ENCODE data around the gene OVCA2.

Gene OVCA2

DNA sequence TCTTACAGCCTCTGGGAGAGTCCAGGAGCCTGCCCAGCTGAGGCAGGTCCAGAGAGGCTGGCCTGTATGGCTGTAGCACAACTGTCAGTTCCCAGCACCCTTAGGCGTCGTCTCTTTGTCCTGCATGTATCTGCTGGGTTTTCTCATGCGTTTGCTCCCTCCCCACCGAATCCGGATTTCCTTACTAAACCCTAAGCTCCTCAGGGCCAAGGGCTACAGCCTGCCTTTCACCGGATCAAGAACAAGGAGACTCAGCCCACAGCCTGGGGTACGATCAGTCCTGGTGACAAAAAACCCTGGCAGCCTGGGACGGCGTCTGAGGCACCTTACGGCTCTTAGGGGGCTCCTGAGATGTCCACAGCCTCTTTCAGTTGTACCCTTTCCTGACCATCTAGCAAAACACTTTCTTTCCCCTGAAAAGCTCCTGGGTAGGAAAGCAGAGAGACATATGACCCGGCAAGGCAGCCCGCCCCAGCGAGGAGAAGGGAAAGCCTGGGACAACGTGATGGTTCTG, 25.3 kb downstream of the OVCA2 start:
- DNase-seq = no peak

DNA sequence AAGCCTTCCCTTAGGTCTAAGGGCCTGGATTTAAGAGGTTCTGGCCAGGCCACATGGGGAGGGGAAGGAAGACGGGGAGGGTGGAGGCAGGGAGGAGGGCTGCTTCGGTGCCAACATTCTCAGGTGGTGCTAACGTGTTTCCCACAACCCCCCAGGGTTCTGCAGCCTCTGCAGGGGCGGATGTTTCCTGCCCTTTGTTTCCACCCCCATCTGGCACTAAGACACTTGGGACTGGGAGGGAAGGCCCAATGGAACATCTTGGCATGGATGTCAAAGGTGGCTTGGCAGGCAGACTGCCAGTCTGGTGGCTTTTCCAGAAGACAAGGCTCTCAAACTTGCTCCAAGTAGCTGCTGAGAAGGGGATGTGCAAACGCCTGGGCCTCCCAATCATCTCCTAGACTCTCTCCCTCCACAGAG, 25.8 kb downstream of the OVCA2 start:
- no peak for DNase-seq

DNA sequence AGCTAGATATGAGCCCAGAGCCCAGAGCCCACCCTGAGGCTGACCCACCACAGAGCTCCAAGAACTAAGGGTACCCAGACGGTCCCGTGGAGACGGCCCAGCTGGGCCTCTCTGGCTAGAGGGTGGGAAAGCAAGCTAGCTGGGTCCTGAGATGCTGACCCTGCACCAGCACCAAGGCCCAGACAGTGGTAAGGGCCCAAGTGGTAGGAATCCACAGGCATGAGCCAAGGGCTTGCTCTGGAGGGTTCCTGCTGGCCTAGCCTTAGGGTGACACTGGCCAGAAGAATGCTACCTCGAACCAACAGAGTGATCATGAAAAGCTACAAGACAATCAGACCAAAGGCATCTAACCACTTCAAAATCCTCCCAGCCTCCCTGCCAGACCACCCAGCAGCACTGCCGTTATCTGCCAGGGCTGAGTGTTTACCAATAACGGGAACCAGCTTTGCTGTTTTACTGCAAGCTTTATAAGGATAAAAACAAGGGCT, 26.3 kb downstream of the OVCA2 start:
- DNase-seq = no peak

DNA sequence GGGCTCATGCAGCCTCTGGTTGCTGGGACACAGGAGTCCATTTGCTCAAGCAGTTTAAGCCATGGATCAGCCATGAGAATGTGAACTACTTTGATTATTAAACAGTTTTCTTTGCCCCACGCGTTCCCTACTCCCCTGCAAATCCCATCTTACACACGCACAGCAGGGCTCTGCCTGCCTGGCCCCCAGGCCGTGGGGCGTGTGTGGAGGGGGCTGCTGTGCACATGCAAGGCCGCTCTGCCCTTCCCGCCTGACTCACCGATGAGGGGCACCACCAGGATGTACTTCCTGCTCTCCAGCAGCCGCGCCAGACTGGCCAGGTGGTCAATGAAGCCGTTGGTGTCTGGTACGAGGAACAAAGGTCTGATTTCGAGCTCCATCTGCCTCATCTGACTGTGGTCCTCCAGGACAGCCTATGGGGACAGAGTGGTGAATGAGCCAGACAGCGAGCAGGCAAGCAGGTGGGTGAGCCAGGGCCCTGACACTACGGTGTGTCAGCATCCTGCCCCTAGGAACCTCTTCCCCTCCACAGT, 26.8 kb downstream of the OVCA2 start:
- DNase-seq = no peak

DNA sequence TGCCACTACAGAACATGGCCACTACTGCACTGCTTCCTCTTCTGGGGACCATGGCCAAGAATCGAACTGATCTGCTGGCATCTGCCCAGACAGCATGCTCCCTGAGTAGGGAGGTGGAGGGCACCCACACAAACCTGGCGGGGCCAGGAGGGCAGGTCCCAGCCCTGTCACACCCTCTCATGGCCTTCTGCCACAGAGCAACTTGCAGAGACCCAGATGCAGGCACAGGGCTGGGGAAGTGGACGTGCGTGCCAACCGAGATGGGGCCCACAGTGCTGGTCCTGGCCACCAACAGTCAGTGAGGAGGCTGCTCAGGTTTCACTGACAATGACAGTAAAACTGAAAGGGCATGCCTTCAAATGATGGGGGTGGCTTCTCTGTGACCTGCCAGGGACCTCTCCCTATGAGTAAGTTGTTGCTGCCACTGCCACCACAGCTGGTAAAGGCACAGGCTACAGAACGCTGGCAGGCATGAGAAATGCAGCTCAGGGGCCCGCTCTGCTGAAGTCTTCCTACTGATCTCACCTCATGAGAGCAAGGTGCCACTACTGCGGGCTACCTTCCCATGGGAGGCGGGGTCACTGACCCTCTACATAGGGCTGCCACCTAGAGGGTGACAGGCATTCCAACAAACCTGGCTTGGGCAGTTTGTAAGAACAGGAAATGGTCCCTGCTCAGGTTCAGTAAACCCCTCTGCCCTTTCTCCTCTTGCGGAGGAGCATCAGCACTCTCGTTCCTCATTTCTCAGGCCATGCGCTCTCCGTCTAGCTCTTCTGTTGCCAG, 28.6 kb downstream of the OVCA2 start:
- no peak for DNase-seq

DNA sequence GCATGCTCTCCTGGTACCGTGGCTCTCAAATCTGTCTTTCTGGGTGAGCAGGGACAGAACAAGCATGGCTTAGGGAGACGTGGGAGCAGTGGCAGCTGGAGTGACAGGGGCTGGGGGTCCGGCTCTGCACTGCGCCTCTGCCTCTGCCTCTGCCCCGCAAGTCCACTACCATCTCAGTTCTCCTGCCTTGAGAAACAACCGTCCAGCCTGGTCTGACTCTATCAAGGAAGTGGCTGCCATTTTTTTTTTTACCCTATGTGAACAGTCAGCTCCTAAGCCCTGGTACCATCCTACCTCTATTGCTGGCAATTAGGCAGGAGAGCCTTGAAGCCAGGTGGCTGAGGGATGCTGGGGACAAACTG, 29.2 kb downstream of the OVCA2 start:
- DNase-seq = no peak

DNA sequence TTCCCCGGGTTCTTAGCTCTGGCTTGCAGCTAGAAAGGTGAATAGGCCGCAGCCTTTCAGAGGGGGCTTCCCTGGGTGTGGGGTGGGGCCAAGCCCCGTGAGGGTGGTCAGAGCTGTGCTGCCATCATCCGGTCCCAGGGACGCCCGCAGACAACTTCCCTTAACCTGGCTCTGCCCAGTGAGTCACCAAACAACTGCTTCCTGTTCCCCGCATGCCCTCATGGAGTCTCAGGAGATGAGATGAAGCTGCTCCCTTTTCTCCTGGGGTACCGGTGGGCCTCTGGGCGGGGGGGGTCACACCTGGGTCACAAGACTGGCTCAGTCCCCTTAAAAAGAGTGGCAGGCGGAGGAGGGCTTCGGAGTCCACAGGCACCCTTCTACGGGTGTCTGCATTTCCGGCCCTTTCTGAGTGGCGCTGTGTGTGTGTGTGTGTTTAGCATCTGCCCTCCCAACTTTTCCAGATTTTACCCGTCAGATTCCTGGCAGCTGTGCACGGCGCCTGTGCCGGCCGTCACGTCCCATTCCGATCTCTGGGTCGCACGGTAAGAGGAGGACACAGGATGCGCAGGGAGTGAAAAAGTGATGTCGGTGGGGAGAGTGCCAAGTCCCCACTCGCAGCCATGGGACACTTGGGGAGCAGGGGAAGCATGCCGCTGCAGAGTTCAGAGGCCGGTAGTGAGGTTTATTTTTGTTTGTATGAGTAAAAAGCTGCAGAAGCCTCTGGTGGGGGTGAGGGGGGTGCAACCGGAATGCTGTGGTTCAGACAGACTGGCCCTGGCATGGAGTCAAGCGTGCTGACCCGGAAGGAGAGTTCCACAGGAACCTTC, 29.8 kb downstream of the OVCA2 start:
- no peak for DNase-seq

DNA sequence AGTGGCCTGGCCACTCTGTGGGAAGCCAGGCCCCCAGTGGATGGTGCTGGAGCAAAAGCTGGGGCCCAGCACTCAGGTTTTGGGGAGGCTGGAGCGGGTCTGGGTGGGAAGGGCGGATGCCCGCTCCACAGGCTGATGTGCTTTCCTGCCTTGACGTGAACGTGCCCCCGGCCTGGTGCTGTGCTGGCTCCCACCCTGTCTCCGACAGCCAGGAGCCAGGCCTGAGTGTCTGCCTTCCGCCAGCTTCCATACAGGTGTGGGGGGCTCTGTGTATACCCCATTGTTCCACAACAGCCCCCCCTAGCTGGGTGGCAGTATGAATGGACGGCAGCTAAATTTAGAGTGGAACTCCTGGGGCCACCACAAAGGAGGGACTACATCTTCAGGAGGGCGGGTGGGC, 33.1 kb downstream of the OVCA2 start:
- no peak for DNase-seq

DNA sequence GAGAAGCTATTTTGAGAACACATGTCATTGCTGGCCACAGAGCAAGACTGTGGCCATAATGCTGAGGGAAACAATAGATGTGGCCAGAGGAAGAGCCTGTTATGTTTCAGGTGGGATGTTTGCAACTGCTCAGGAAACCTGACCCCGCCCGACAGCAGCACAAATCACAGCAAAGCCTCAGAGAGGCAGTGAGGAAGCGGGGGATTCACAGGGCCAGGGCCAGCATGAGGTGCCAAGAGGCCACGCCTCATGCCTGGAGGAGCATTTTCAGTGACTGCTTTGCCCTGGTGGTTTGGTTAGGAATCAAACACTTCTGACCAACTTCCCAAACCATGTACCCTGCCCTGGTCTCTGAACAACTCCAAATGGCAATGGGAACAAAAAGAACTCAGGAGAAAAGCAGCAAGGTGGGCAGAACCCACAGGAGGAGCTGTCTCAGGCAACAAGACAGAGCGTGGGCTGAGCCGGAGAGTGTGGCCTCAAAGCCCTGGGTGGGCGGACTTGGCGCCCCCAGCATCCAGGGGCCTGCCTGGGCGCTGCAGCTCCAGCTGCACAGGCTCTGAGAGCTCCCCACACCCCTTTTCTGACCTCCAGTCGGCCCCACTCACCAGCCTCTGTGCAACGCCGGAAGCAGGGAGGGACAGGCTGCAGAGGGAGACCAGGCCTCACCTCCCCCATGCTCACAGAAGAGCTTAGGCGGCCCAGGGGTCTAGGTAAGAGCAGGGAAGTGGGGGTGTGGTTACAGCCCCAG, 33.7 kb downstream of the OVCA2 start:
- no peak for DNase-seq

DNA sequence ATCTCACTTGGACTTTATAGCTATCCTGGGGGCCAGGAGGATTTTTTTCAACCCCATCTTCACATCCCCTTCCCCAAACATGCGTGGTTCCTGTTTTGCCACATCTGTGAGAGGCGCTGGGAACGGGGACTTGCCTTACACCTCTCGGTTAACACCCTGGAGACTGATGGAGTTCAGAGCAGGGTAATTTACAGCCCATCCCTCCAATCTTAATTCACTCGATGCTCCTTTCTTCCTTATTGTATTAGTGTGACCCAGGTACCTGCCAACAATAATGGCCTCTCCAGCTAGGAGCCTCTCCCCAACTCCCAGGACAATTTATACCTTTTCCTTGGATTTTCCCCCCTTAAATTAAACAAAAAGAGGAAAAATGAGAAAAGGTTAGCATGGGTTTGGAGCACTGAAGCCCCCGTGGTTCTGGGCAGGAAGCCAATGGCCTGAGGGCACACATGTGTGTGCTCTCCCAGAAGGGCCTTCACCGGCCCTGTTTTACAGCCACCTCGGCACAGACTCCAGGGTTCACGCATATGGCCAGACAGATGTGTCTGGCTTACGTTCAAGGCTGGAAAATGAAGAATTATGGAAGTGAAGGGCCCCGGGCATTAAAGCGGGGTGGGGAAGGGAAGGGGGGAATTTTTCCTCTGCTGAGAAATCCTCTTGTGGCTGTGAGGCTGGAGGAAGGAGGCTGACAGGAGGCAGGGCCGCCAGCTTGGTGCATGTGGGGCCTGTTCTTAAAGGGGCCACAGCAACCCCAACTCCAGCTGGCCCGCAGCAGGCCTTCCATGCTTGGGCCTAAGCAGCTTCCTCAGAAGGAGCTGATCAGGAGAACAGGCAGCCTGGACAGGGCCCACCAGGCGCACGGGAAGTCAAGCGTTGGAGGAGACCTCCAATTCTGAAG, 34.5 kb downstream of the OVCA2 start:
- no peak for DNase-seq

DNA sequence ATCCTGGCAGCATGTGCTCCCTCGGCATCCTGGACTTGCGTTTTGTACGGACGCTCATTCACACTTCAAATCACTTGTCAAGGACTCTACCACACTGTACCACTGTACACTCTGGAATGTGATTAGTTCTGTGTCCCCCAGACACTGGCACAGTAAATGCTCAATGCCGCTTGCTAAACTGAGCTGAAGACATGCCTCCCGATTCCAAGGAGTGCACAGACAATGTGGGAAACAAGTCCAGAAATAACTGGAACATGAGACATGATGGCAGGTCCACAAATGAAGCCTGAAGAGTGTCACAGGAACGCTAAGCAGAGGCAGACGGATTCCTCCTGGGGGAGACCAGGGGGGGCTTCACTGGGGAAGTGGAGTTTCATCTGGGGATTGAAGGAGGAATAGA, 35.2 kb downstream of the OVCA2 start:
- no peak for DNase-seq

DNA sequence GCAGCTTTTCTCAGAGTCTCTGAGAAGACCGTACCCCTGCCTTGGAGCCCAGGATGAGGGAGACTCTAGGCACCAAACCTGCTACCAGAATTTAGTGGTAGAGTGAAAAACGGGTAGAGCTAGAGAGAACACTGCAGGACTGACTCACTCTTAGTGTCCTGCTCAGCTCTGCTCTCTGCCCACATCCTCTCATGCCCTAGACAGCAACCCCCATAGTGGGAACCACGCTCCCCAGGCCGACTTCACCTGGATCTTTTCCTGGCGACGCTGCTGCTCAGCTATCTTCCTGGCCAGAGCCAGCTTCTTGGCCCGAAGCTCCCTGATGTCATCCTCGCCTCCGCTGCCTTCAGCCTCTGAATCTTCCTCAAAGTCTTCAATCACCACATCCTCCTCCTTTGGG, 39.7 kb downstream of the OVCA2 start:
- DNase-seq = no peak

DNA sequence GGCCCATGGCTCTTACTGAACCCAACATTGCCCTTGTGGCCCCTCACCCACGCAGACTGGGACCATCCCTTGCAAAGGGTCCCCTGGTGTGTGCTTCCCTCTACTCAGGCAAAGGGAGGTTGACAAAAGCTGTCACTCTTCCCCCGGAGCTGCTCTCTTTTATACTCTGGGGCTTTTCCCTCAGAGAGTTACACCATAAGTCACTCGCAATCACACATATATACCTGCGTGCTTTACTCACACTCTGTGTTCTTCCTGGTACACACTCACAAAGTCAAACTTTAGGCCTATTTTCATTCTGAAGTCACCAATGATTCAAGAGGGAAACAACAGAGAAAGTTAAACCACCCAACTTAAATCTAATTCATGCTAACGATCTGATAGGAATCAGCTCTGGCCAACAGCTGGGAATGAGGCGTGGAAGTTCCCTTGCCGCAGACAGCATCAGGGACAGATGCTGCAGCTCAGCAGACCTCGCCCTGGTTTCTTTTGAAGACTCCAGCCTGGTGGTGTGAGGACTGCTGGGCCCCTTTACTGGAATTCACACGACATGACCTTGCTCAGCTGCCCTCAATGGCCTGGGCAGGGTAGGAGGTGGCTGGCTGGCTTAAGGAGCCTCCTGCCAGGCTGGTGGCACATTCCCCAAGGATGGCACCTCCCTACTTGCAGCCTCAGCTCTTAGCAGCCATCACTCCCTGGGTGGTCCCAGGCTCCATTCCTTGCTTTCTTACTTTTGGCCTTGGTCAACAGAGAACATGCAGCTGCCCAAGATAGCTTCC, 40.4 kb downstream of the OVCA2 start:
- DNase-seq = no peak

DNA sequence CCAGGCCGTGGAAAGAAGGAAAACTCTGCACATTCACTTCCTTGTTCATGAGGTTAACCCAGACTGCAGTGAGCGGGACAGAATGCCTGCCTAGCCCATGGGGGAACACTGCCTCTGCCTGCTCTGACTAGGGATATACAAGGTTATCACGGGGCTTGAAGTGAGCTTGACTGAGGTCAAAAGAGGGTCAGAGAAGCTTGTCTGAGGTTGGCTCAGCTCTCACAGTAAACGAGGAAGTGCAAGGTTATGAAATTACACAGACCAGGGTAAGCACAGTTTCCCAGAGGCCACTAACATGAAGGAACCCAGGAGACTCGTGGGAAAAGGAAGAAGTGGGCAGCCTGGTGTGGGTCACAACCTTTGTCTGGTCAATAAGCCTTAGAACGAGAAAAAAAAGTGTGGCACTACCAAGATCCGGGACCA, 41.8 kb downstream of the OVCA2 start:
- DNase-seq = peak; percentile 61

DNA sequence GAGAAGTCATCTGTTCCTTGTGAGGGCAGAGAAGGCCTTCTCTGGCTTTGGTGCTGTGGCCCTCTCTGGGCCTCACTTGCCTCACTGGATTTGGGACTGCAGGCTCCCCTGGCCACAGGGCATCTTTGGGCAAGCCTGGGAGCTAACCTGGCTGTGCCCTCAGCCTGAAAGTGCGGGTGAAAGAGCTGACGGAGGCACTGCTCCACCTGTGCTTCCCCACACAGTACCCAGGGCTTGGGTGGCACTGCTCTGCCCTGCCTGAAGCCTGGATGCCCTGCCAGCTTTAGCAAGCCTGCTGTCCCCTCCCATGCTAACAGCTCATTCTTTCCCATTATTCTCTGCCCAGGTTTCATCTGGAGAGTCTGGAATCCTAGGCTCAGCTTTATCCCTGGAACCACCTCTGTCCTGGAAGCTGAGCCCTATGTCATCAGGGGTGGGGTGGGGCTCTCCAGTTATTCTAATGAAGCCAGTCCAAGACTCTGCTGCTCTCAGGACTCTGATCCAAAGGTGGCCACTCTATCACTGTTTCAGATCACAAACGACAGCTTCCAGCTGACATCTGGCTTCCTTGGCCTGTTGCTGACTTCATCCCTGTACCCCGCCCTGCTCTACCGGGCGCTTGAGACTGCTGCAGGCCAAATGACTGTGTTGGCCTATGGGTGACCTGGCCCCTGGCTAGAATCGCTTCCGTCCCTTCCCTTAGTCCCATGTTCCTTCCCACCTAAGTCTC, 42.4 kb downstream of the OVCA2 start:
- DNase-seq = no peak

DNA sequence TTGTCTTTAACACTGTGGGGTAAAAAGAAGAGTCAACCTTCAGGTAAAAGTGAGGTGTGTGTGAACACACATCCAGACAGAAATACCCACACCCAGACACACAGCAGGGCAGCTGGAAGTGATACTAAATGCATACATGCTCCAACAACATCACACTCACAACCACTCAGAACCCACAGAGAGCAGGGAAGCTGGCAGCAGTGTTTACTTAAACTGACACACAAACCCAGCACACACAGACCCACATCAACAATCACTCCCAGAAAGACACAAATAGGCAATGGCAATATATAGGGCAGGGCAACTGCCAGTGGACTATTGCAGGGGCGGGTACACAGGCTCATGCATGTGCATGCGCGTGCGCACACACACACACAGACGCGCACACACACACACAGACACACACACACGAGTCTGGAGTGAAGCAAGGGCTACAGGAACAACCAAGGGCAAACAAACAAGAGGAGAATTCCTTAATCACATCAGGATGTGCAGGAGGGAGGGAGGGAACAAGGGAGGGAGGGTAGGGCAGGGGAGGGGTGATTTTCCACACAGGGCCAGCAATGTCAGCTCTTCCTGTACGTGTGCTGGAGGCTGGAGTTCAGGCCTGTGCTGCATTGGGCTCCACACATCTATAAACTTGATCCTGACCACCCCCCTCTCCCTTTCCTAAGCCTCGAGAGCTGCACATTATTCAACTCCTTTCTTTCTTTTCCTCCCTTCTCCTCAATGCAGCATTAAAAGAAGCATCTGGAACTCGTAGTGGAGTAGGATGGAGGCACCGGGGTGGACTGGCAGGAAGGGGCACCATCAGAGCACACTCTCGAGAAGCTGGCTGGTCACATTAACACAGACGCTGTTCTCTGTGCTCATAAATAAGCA, 43.2 kb downstream of the OVCA2 start:
- DNase-seq = no peak

DNA sequence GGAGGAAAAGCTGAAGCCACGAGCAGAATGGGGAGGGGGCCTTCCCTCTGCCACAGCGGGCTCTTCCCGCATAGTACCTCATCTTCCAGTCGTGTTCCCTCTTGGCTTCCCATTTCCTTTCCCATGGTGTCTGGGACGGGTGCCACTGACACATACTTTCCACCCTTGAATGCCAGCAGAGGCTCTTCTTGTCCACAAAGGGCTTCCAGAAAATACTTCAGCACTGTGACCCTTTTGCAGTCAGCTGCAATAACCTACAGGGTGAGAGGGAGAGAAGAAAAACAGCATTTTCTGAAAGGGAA, 43.8 kb downstream of the OVCA2 start:
- DNase-seq = no peak

DNA sequence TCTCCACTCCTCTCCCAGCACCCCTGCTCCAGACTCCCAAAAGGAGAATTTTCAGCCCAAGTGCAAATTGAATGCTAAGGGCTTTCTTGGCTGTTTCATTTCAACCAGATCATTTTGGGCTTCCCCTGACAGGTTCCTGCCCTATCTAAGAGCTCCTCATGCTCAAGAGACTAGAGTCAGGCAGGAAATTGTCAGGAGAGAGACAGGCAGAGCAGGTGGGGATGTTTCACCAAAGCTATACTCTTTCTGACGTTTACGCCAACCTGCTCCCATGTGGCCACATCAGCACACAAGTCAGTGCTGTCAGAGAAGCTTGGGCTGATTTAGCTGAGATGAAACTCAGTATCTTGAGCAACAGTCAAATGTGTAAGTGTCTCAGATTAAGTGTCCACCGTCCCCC, 44.5 kb downstream of the OVCA2 start:
- no peak for DNase-seq

DNA sequence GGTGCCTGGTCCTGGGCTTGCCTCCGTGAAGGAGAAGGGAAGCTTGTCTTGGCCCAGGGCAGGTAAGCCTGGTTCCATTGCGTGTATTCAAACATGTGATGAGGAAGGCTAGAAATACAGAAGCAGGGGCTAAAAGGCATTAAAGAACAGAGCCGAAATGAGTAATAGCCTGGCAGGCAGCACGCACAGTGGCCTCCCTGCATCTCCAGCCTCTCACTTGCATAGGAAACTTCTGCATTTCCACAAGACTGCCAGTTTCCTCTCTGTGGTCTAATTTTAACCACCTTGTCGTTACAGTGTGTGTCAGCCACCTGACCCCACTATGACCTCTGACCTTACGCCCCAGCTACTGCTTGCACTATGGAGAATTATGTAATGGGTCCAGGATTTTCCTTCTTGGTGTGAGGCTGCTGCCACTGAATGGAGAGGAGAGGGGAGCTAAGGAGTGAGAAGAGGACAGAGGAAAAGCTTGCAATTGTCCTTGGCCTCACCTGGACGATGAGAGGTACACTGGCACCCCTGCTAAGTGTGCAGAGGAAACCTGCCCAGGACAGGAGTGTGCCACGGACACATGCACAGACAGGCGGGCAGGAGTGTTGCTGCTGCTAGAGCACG, 45.9 kb downstream of the OVCA2 start:
- peak; percentile 70 for DNase-seq

Measured in CD4-positive, alpha-beta T cell treated with Interferon gamma for 1 hour (primary cell).